NT2/D1 (cell line): ENCODE measurements around the gene SLC66A3.

Source experiments
- SUZ12 ChIP-seq: IDR thresholded peaks from 2 replicates; pipeline ENCODE4 v1.6.1; 2011; ENCODE audit not compliant: insufficient read length, insufficient read depth; ENCODE audit errors: extremely low read depth
- YY1 ChIP-seq: IDR thresholded peaks from 2 replicates; pipeline ENCODE4 v1.6.1; 2011; ENCODE audit not compliant: insufficient read length, insufficient read depth
- ZNF274 ChIP-seq: IDR thresholded peaks from 2 replicates; pipeline ENCODE4 v1.6.1; 2011; ENCODE audit warnings: mild to moderate bottlenecking, low read depth, low read length

DNA sequence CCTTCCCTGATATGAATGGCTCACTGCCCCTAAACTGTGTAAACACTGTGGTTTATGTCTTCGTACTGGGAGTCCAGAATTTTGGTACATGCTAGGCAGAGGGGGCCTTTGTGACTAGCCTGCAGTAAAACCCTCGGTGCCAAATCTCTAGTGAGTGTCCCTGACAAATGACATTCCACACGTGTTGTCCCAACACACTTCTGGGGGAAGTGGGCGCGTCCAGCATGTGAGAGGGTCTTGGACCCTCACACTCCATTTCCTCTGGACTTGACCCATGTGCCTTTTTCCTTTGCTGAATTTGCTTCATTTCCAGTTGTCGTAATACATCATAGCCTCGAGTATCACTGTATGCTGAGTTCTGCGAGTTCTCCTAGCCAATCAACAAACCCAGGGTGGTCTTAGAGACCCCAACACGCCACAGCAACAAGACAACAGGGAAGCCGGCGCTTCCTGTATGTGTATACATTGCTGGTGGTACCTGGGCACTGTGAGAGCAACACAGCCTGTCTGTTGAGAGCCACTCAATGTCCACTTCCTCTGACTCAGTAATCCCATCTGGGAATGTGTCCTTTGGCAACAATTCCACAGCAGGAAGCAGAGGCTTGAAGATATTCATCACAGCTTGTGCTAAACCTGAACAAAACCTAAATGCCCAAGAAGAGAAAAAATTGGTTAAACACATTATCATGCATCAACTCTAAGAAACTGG is 26.9 kb upstream of the SLC66A3 start:
- no peak for TF ChIP-seq SUZ12
- TF ChIP-seq ZNF274: no peak
- no peak for TF ChIP-seq YY1
